HG03571 (cell line): ENCODE data around the gene ITGA3.

Source experiments
- ATAC-seq: cut with Tn5 transposase; IDR thresholded peaks from one replicate; pipeline ENCODE4 v1.9.1; 2021; ENCODE audit not compliant: unreplicated experiment

Gene ITGA3

GRCh38 chr17:50066995-50067394 lies 11.1 kb downstream of the ITGA3 start:
- no peak for ATAC-seq

- ATAC-seq, result no peak
Measured at GRCh38 chr17:50067996-50068395, 12.1 kb downstream of the ITGA3 start.

DNA sequence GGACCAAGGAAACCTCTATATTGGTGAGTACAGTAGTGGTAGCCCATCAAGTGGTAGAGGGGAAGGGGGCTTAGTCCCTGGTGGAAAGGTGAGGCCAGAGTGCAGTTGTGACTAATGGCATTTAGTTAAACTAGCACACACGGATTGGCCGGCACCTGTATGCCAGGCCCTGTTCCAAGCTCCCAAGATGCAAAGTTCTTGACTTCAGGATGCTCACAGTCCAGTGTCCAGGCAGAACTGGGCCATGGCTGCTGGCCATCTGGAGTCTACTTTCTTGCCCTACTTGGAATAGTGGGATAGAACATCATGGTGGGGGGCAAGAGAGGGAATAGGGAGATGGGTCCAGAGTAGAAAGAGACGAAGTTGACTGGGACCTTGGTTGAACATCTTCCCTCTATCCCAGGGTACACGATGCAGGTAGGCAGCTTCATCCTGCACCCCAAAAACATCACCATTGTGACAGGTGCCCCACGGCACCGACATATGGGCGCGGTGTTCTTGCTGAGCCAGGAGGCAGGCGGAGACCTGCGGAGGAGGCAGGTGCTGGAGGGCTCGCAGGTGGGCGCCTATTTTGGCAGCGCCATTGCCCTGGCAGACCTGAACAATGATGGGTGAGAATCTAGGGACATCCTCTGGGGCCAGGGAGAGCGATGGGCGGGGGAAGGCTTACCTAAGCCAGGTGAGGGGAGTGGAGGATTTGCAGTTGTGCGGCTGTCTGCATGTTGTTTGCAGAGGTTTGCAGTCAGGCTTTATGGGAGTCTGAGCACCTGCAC lies 15.2 kb downstream of the ITGA3 start:
- ATAC-seq, result no peak

GRCh38 chr17:50071692-50072091 lies 15.8 kb downstream of the ITGA3 start:
- ATAC-seq, result no peak

DNA sequence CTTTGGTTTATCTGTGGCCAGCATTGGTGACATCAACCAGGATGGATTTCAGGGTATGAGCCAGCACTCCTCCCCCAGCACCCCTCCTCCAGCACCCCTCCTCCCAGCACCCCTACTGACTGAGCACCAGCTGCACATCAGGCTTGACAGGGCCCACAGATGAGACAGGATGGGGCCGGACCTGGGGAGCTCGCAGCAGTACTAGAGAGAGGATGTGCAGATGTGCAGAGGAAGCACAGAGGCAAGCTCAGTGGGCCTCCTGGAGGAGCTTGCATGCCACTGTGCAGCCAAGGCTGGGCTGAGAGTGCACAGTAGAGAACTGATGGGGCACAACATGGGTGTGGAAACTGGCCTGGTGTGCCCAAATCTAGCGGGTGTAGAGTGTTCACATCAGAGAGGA lies 16.2 kb downstream of the ITGA3 start:
- ATAC-seq, result no peak

DNA sequence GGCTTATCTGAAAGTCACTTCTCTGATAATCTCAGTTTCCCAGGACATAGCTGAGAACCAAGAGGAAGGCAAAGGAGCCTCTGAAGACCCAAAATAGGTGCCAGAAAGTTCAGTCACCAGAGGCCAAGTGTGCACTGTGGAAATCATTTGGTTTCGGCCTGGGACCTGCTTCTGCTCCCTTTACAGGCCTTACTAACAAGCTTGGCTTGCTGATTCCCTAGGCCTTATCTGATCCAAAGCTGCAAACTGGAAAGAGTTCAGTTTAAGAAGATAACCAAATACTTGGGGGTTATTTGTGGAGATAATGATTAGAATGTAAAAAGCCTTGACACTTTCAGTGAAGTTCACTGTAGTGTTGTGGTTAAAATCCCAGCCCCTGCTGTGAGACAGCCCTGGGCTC lies 17.0 kb downstream of the ITGA3 start:
- ATAC-seq, result no peak

DNA sequence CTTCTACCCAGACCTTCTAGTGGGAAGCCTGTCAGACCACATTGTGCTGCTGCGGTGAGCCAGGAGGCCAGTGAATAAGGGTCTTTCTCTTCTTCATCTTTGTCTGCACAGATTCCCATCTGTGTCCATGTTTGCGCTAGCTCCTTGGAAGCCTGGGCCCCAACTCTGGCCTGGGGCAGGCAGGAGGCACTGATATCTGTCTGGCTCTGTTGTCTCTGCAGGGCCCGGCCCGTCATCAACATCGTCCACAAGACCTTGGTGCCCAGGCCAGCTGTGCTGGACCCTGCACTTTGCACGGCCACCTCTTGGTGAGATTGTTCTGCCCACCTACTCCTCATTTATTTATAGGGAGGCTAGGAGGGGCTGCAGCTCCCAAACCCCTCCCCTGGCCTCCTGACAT lies 18.3 kb downstream of the ITGA3 start:
- ATAC-seq, result no peak

DNA sequence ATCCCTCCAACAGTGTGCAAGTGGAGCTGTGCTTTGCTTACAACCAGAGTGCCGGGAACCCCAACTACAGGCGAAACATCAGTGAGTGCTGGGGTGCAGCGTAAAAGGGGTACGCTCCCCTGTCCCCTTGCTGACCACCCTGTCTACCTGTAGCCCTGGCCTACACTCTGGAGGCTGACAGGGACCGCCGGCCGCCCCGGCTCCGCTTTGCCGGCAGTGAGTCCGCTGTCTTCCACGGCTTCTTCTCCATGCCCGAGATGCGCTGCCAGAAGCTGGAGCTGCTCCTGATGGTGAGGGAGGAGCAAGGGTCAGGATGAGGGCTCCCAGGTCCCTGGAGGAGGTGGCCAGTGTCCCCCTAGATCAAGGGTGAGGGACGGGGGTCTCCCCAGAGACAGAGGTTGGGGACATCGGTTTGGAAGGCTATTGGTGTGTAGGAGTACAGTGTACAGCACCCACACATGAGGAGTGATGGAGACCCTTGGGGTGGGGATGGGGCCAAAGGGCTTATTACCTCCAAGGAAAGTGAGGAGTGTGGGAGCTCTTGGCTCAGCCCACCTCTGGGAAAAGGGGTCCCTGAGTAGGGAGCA lies 19.6 kb downstream of the ITGA3 start:
- ATAC-seq, result no peak

- ATAC-seq, result no peak
Measured at GRCh38 chr17:50076221-50076590, 20.3 kb downstream of the ITGA3 start.

GRCh38 chr17:50076591-50077235 lies 20.8 kb downstream of the ITGA3 start:
- no peak for ATAC-seq

- no peak for ATAC-seq
Measured at GRCh38 chr17:50078430-50078829, 22.5 kb downstream of the ITGA3 start.

DNA sequence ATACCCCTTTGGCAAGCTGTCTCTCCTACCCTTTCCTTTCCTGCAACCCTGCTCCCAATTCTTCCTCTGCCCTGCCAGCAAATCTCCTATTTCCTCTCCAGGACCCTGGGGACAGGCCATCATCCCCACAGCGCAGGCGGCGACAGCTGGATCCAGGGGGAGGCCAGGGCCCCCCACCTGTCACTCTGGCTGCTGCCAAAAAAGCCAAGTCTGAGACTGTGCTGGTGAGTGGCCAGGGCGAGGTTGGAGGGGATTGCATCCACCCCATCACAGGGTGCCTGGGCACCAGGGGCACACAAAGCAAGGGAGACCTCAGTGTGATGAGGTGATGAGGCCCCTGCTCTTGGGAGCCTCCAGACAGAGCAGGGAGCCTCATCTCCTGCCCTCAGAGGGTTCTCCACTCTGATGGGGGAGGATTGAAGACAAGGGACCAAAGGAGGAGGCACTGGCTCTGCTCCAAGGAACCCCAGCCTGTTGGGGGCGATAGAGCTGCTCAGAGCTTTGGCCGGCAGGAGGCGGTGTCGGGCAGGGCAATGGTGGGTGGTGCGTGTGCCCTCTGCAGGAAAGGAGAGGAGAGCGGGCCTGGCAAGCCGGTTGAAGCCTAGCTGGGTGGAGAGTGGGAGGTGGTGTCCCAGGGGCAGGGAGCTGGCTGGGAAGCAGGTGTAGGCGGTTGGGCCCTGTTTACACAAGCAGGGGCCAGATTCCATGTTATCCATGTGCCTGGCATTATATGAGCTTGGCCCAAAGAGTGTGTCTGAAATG lies 23.6 kb downstream of the ITGA3 start:
- no peak for ATAC-seq

DNA sequence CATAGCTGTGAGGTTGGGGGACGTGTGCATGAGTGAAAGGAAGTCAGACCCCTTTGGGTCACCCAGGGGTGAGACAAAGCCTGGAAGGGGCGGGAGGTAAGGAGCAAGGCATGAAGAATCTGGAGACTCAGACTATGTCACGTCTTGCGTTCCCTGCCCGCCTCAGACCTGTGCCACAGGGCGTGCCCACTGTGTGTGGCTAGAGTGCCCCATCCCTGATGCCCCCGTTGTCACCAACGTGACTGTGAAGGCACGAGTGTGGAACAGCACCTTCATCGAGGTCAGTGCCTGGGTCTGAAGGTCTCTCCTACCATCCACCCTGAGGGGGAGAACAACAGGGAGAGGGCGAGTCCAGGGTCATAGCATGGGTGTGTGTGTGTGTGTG lies 24.2 kb downstream of the ITGA3 start:
- no peak for ATAC-seq

- no peak for ATAC-seq
Measured at GRCh38 chr17:50080827-50081226, 24.9 kb downstream of the ITGA3 start.

GRCh38 chr17:50081757-50082156 lies 25.8 kb downstream of the ITGA3 start:
- ATAC-seq, result no peak

DNA sequence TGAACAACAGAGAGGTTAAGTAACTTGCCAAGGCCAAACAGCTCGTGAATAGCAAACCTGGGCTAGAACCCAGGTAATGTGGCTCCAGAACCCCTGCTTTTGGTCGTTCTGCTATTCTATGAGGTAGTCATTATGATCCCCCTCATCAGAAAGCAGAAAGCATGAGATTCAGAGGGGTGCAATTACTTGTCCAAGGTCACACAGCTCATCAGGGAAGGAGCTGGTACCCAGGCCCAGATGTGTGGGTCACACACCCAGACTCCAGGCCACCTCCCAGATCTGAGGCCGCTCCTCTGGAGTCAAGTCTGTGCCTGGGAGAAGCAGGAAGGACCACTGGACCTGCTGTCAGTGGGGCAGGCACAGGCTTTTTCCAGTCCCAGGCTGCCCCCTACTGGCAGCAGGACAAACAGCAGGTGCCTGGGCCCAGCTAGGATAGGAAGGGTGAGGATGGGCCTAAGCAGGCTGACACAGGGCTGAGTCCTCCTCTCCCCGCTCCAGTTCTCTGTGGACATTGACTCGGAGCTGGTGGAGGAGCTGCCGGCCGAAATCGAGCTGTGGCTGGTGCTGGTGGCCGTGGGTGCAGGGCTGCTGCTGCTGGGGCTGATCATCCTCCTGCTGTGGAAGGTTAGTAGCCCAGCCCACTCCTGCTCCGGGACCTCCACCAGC lies 31.5 kb downstream of the ITGA3 start:
- ATAC-seq, result no peak

GRCh38 chr17:50087912-50088405 lies 32.0 kb downstream of the ITGA3 start:
- no peak for ATAC-seq

DNA sequence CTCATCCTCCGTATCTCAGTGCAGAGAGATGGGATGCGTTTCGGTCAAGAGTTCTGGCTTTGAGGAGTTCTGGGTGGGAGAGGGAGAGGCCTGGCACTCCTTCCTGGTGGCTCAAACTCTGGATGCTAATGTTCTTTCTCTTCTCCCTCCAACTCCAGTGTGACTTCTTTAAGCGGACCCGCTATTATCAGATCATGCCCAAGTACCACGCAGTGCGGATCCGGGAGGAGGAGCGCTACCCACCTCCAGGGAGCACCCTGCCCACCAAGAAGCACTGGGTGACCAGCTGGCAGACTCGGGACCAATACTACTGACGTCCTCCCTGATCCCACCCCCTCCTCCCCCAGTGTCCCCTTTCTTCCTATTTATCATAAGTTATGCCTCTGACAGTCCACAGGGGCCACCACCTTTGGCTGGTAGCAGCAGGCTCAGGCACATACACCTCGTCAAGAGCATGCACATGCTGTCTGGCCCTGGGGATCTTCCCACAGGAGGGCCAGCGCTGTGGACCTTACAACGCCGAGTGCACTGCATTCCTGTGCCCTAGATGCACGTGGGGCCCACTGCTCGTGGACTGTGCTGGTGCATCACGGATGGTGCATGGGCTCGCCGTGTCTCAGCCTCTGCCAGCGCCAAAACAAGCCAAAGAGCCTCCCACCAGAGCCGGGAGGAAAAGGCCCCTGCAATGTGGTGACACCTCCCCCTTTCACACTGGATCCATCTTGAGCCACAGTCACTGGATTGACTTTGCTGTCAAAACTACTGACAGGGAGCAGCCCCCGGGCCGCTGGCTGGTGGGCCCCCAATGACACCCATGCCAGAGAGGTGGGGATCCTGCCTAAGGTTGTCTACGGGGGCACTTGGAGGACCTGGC lies 33.3 kb downstream of the ITGA3 start:
- ATAC-seq, result no peak

GRCh38 chr17:50090071-50090470 lies 34.2 kb downstream of the ITGA3 start:
- ATAC-seq, result no peak
